Neuronal stem cell (in vitro differentiated cells): ENCODE measurements around the gene BCHE.
"Not testable (repeated sequence)": the region's sequence is repeated elsewhere in the genome, so short reads cannot be mapped to it uniquely, and the experiment has no call there.

Experiments used
- DNase-seq: peaks from one replicate; pipeline ENCODE4 v3.0.0-alpha.2; 2013; ENCODE audit warnings: low spot score
- H2AFZ ChIP-seq: one replicate; pipeline ENCODE4 v1.6.1; 2013; ENCODE audit warnings: mild to moderate bottlenecking, low read length, inconsistent platforms
- H2AK5ac ChIP-seq: 2 replicates; pipeline ENCODE4 v1.6.1; 2013; ENCODE audit warnings: low read depth, mild to moderate bottlenecking, inconsistent platforms, low read length, moderate library complexity, mixed read lengths
- H2BK120ac ChIP-seq: 2 replicates; pipeline ENCODE4 v1.6.1; 2013; ENCODE audit warnings: low read depth, mild to moderate bottlenecking, inconsistent platforms, low read length, moderate library complexity, mixed read lengths
- H2BK12ac ChIP-seq: one replicate; pipeline ENCODE4 v1.6.1; 2013; ENCODE audit warnings: low read length, inconsistent platforms
- H2BK15ac ChIP-seq: 2 replicates; pipeline ENCODE4 v1.6.1; 2013; ENCODE audit warnings: mild to moderate bottlenecking, low read length, inconsistent platforms, mixed read lengths
- H2BK5ac ChIP-seq: one replicate; pipeline ENCODE4 v1.6.1; 2013; ENCODE audit warnings: inconsistent platforms, mild to moderate bottlenecking, low read length, moderate library complexity
- H3K14ac ChIP-seq: one replicate; pipeline ENCODE4 v1.6.1; 2013; ENCODE audit warnings: low read length, inconsistent platforms
- H3K18ac ChIP-seq: 2 replicates; pipeline ENCODE4 v1.6.1; 2013; ENCODE audit warnings: low read length, inconsistent platforms
- H3K23ac ChIP-seq: 2 replicates; pipeline ENCODE4 v1.6.1; 2013; ENCODE audit warnings: low read depth, mild to moderate bottlenecking, mixed read lengths, low read length, inconsistent platforms; ENCODE audit not compliant: poor library complexity
- H3K27ac ChIP-seq: replicated peaks from 3 replicates; pipeline ENCODE4 v1.5.1; 2013; ENCODE audit warnings: low read length, inconsistent platforms
- H3K27me3 ChIP-seq, 3 experiments: 2 replicates each; pipeline ENCODE4 v1.6.1; 2013; ENCODE audit warnings: low read length in 3 of 3, mild to moderate bottlenecking in 2 of 3, inconsistent platforms in 1 of 3, low read depth in 1 of 3, mixed read lengths in 1 of 3, moderate library complexity in 1 of 3; ENCODE audit not compliant: control insufficient read depth in 3 of 3, insufficient read depth in 3 of 3
- H3K36me3 ChIP-seq, 2 donors: replicated peaks in 1 of 2; 2 replicates each; pipeline ENCODE4 v1.6.1; 2013; ENCODE audit warnings: low read length in 2 of 2; ENCODE audit not compliant: control insufficient read depth in 2 of 2, insufficient read depth in 2 of 2
- H3K4ac ChIP-seq: 2 replicates; pipeline ENCODE4 v1.6.1; 2013; ENCODE audit warnings: inconsistent platforms, mild to moderate bottlenecking, low read length, moderate library complexity
- H3K4me1 ChIP-seq, 2 donors: 1 replicate in 1 of 2; 2 replicates in 1 of 2; pipeline ENCODE4 v1.6.1; 2013; ENCODE audit warnings: low read length in 2 of 2, low read depth in 1 of 2; ENCODE audit not compliant: control insufficient read depth in 2 of 2, insufficient read depth in 1 of 2
- H3K4me2 ChIP-seq: one replicate; pipeline ENCODE4 v1.6.1; 2013; ENCODE audit warnings: mild to moderate bottlenecking, low read length, inconsistent platforms; ENCODE audit not compliant: insufficient read depth, poor library complexity, severe bottlenecking
- H3K4me3 ChIP-seq, 2 donors: 2 replicates each; pipeline ENCODE4 v1.5.1; 2013; ENCODE audit warnings: low read length in 2 of 2, mild to moderate bottlenecking in 2 of 2, inconsistent platforms in 1 of 2, moderate library complexity in 1 of 2
- H3K79me1 ChIP-seq: one replicate; pipeline ENCODE4 v1.6.1; 2013; ENCODE audit warnings: low read depth, mild to moderate bottlenecking, inconsistent platforms, low read length, moderate library complexity
- H3K9ac ChIP-seq: one replicate; pipeline ENCODE4 v1.6.1; 2013; ENCODE audit warnings: mild to moderate bottlenecking, low read depth, low read length, inconsistent platforms; ENCODE audit not compliant: poor library complexity
- H3K9me3 ChIP-seq, 2 donors: replicated peaks in 1 of 2; 2 replicates each; pipeline versions ENCODE3 to v1.6.1; 2013; ENCODE audit warnings: low read length in 2 of 2, mild to moderate bottlenecking in 2 of 2, inconsistent platforms in 1 of 2, low read depth in 1 of 2, mixed read lengths in 1 of 2, moderate library complexity in 1 of 2; ENCODE audit not compliant: control insufficient read depth in 2 of 2, insufficient read depth in 1 of 2
- H4K8ac ChIP-seq: one replicate; pipeline ENCODE4 v1.6.1; 2013; ENCODE audit warnings: low read depth, mild to moderate bottlenecking, inconsistent platforms, low read length, moderate library complexity
- H4K91ac ChIP-seq: one replicate; pipeline ENCODE4 v1.6.1; 2013; ENCODE audit warnings: low read length, low read depth, mild to moderate bottlenecking, inconsistent platforms; ENCODE audit not compliant: poor library complexity
- WGBS, 2 donors: extraction: QIAGEN DNeasy Blood & Tissue Kit; methylation state at CpG; one replicate each; pipeline ENCODE4 v1.1.7; 2013; ENCODE audit warnings: missing lambda C conversion rate in 2 of 2, mixed read lengths in 1 of 2; ENCODE audit not compliant: insufficient read length in 2 of 2, insufficient replicate concordance in 1 of 2; ENCODE audit errors: extremely low coverage in 2 of 2; 5-methylcytosine and 5-hydroxymethylcytosine counted together

BCHE gene

GRCh38 chr3:165814380-165814779, 22.8 kb downstream of the BCHE start:
- H3K79me1 ChIP-seq: no peaks in the 10 kb centered on the region
- no peak overlapping the region for H4K91ac ChIP-seq
- H2BK120ac ChIP-seq: no peak overlapping the region
- no peak overlapping the region for H2AFZ ChIP-seq
- H2BK12ac ChIP-seq: no peak overlapping the region
- no peak overlapping the region for H3K4me3 ChIP-seq
- no peak overlapping the region for H3K4me2 ChIP-seq
- no peak for DNase-seq
- H3K4ac ChIP-seq: no peak overlapping the region
- no peak overlapping the region for H2BK15ac ChIP-seq
- no peaks in the 10 kb centered on the region for H3K27me3 ChIP-seq
- no peak overlapping the region for H3K9ac ChIP-seq
- no peaks in the 10 kb centered on the region for H3K9me3 ChIP-seq
- no peak overlapping the region for H3K23ac ChIP-seq
- H2BK5ac ChIP-seq: no peak overlapping the region
- H3K4me1 ChIP-seq: no peaks in the 10 kb centered on the region
- H3K14ac ChIP-seq: no peak overlapping the region
- H3K36me3 ChIP-seq: no peaks in the 10 kb centered on the region
- WGBS, 2 donors: no CpG with 5 or more reads among the region's 1 CpG
- H3K18ac ChIP-seq: no peak overlapping the region
- no peak overlapping the region for H4K8ac ChIP-seq
- no peak overlapping the region for H3K27ac ChIP-seq
- no peak overlapping the region for H2AK5ac ChIP-seq

- H3K9me3 ChIP-seq, H2BK120ac ChIP-seq, H3K4me3 ChIP-seq, H3K27me3 ChIP-seq, H3K18ac ChIP-seq, H3K4me2 ChIP-seq, H4K91ac ChIP-seq, H3K23ac ChIP-seq, H3K9ac ChIP-seq, H2BK12ac ChIP-seq, H3K4ac ChIP-seq, H3K79me1 ChIP-seq, H3K14ac ChIP-seq, H4K8ac ChIP-seq, DNase-seq, H3K27ac ChIP-seq, H2AFZ ChIP-seq, H2BK15ac ChIP-seq, H3K36me3 ChIP-seq, H3K4me1 ChIP-seq, H2AK5ac ChIP-seq, H2BK5ac ChIP-seq: not testable (repeated sequence)
- no CpG with 5 or more reads among the region's 15 CpGs for WGBS, 2 donors
Measured at GRCh38 chr3:165807937-165808336, 29.3 kb downstream of the BCHE start.

GRCh38 chr3:165805946-165806561, 31.2 kb downstream of the BCHE start:
- WGBS, 2 donors: no CpG with 5 or more reads among the region's 5 CpGs

GRCh38 chr3:165803471-165803870, 33.8 kb downstream of the BCHE start:
- no peak overlapping the region for H2BK5ac ChIP-seq
- H3K4me2 ChIP-seq: no peak overlapping the region
- no peaks in the 10 kb centered on the region for H3K4me1 ChIP-seq
- H3K27me3 ChIP-seq: no peaks in the 10 kb centered on the region
- no peak overlapping the region for H2BK15ac ChIP-seq
- DNase-seq: no peak
- no peak overlapping the region for H2AK5ac ChIP-seq
- H3K4me3 ChIP-seq: no peak overlapping the region
- H3K9ac ChIP-seq: no peak overlapping the region
- no peak overlapping the region for H2BK120ac ChIP-seq
- H4K8ac ChIP-seq: no peak overlapping the region
- H3K36me3 ChIP-seq: no peaks in the 10 kb centered on the region
- H3K79me1 ChIP-seq: no peaks in the 10 kb centered on the region
- no peak overlapping the region for H2BK12ac ChIP-seq
- no peak overlapping the region for H3K14ac ChIP-seq
- H3K9me3 ChIP-seq: peaks cover 0 to 2% of the 10 kb centered on the region in 2 donors
- H3K27ac ChIP-seq: no peak overlapping the region
- H3K18ac ChIP-seq: no peak overlapping the region
- WGBS, 2 donors: no CpG with 5 or more reads among the region's 1 CpG
- no peak overlapping the region for H3K23ac ChIP-seq
- H3K4ac ChIP-seq: no peak overlapping the region
- no peak overlapping the region for H2AFZ ChIP-seq
- no peak overlapping the region for H4K91ac ChIP-seq

More at GRCh38 chr3:165805946-165806561, 31.2 kb downstream of the BCHE start:
- Histone ChIP-seq H2AK5ac (no peak overlapping the region), H2AFZ (no peak overlapping the region), H3K4me2 (no peak overlapping the region), H3K23ac (no peak overlapping the region), H2BK12ac (no peak overlapping the region), H3K27me3 (no peaks in the 10 kb centered on the region), H3K18ac (no peak overlapping the region), H3K9ac (no peak overlapping the region), H3K4me1 (no peaks in the 10 kb centered on the region), H3K79me1 (no peaks in the 10 kb centered on the region), H3K4me3 (no peak overlapping the region), H3K36me3 (no peaks in the 10 kb centered on the region), H3K14ac (no peak overlapping the region), H3K9me3 (peaks cover 0 to 2% of the 10 kb centered on the region in 2 donors), H3K27ac (no peak overlapping the region), H2BK15ac (no peak overlapping the region), H4K8ac (no peak overlapping the region), H2BK120ac (no peak overlapping the region), H4K91ac (no peak overlapping the region), H3K4ac (no peak overlapping the region), H2BK5ac (no peak overlapping the region)
- no peak for DNase-seq
